NCI-H524 treated with DMSO at 0.1 percent for 48 hours (cell line): ENCODE results near the gene ELMO1.

ENCODE experiments used
- DNase-seq: peaks from one replicate; lab custom pipeline; 2025; lab: John Stamatoyannopoulos, UW

The ELMO1 gene

GRCh38 chr7:37311355-37311754, 137.3 kb downstream of the ELMO1 start:
- DNase-seq, result no peak

- DNase-seq, result no peak
These were observed 138.2 kb downstream of the ELMO1 start for GRCh38 chr7:37310327-37311080.

- DNase-seq, result no peak
These were observed 139.2 kb downstream of the ELMO1 start for GRCh38 chr7:37309493-37309892.

- no peak for DNase-seq
These were observed 143.7 kb downstream of the ELMO1 start for GRCh38 chr7:37304921-37305320.

- no peak for DNase-seq
These were observed 151.1 kb downstream of the ELMO1 start for GRCh38 chr7:37297546-37297945.

- DNase-seq, result no peak
These were observed 153.3 kb downstream of the ELMO1 start for GRCh38 chr7:37295401-37295800.

GRCh38 chr7:37290731-37291130, 157.9 kb downstream of the ELMO1 start:
- DNase-seq, result no peak

GRCh38 chr7:37289781-37290180, 158.9 kb downstream of the ELMO1 start:
- no peak for DNase-seq

- no peak for DNase-seq
These were observed 159.3 kb downstream of the ELMO1 start for GRCh38 chr7:37289367-37289766.

- DNase-seq, result no peak
These were observed 161.4 kb downstream of the ELMO1 start for GRCh38 chr7:37287131-37287855.

GRCh38 chr7:37286454-37286832, 162.2 kb downstream of the ELMO1 start:
- DNase-seq, result no peak

GRCh38 chr7:37285706-37286453, 162.8 kb downstream of the ELMO1 start:
- DNase-seq, result no peak

GRCh38 chr7:37284805-37285231, 163.8 kb downstream of the ELMO1 start:
- no peak for DNase-seq

- DNase-seq, result no peak
These were observed 164.4 kb downstream of the ELMO1 start for GRCh38 chr7:37284285-37284684.

GRCh38 chr7:37283716-37284115, 164.9 kb downstream of the ELMO1 start:
- DNase-seq, result no peak

GRCh38 chr7:37282927-37283326, 165.7 kb downstream of the ELMO1 start:
- no peak for DNase-seq

GRCh38 chr7:37282093-37282444, 166.6 kb downstream of the ELMO1 start:
- no peak for DNase-seq

- no peak for DNase-seq
These were observed 167.1 kb downstream of the ELMO1 start for GRCh38 chr7:37281368-37282092.

GRCh38 chr7:37277513-37277912, 171.2 kb downstream of the ELMO1 start:
- DNase-seq, result no peak

GRCh38 chr7:37275078-37275710, 173.5 kb downstream of the ELMO1 start:
- no peak for DNase-seq

- DNase-seq, result no peak
These were observed 174.8 kb downstream of the ELMO1 start for GRCh38 chr7:37273891-37274290.
